Lower leg skin (tissue), 4 donors: Measurements from ENCODE around the gene ANAPC10. TPM values are rescaled to one million over a fixed set of nuclear protein-coding genes. Genes with fewer than 3 reads are reported as not detected.
"Not testable (repeated sequence)": the region's sequence is repeated elsewhere in the genome, so short reads cannot be mapped to it uniquely, and the experiment has no call there.

Experiments
- DNase-seq, 2 donors: peaks; one replicate each; pipeline ENCODE4 v3.0.0-alpha.2; 2019; ENCODE audit warnings: low spot score in 2 of 2
- H3K4me3 ChIP-seq: fragments of 200-600 bp; sonication (generic); 2 replicates; pipeline ENCODE4 v1.5.1; 2017; ENCODE audit warnings: mild to moderate bottlenecking, low read depth; ENCODE audit not compliant: poor library complexity, severe bottlenecking
- CTCF ChIP-seq, 3 donors: fragments of 450-650 bp; IDR thresholded peaks; one replicate each; pipeline ENCODE4 v1.5.1; 2016; ENCODE audit warnings: antibody characterized with exemption in 3 of 3, mild to moderate bottlenecking in 3 of 3, moderate library complexity in 2 of 3
- POLR2A ChIP-seq, 2 donors: fragments of 450-650 bp; IDR thresholded peaks; one replicate each; pipeline ENCODE4 v1.6.1; 2016 to 2017; ENCODE audit warnings: antibody characterized with exemption in 2 of 2, mild to moderate bottlenecking in 1 of 2, moderate library complexity in 1 of 2
- WGBS, 2 donors: methylation state at CpG; one replicate each; pipeline ENCODE4 v1.1.5; 2018; 5-methylcytosine and 5-hydroxymethylcytosine counted together
- intact Hi-C: fragments of 100-400 bp; cut with DNase I; formaldehyde crosslinking; loops from one replicate; pipeline ENCODE4 v1.15.0; 2023; ENCODE audit warnings: low total_unique reads
- total RNA-seq, 4 donors: library from RNA; depleted of rRNA; stranded (reverse); fragments of >200 nt; gene quantifications; one replicate each; pipeline ENCODE4 v1.1.0, GENCODE V29; 2016

ANAPC10 gene
- total RNA-seq: 10 to 100 TPM; 18.4 to 26.4 (median 20.2) TPM

- intact Hi-C loops: no loop called here
- DNase-seq: peak; percentile 96 to 99
- TF ChIP-seq CTCF (IDR thresholded peaks at IDR 0.05) (no peak), POLR2A (IDR thresholded peaks at IDR 0.05) (no peak)
- peak within 1 kb of the TSS; percentile 76 for H3K4me3 ChIP-seq
- 0 to 1% methylated on average over 50 to 67 of the region's 67 CpGs for WGBS, 2 donors
These were observed at the start of gene ANAPC10, which contains the start of gene ABCE1 for GRCh38 chr4:145097821-145098674. TSS of gene ANAPC10 (minus strand) at chr4:145098196. CDS start at chr4:145096099, 2,097 bp downstream. TSS of gene ABCE1 (plus strand) at chr4:145098311. CDS start at chr4:145104413, 6,102 bp downstream.

- 38 to 53% methylated on average over 1 of the region's 1 CpG for WGBS, 2 donors
- intact Hi-C loops, DNase-seq, H3K4me3 ChIP-seq: not testable (repeated sequence)
These were observed 38.2 kb upstream of the ANAPC10 start for GRCh38 chr4:145136219-145136618.

- WGBS, 2 donors: 65 to 72% methylated on average over 5 of the region's 5 CpGs
- intact Hi-C loops: no loop called here
These were observed 34.6 kb upstream of the ANAPC10 start for GRCh38 chr4:145132511-145133098.

GRCh38 chr4:145131848-145132247, 33.9 kb upstream of the ANAPC10 start:
- 93 to 95% methylated on average over 12 of the region's 12 CpGs for WGBS, 2 donors
- TF ChIP-seq POLR2A (IDR thresholded peaks at IDR 0.05) (no peak), CTCF (IDR thresholded peaks at IDR 0.05) (no peak)

More at GRCh38 chr4:145132511-145133098, 34.6 kb upstream of the ANAPC10 start:
- no peak overlapping the region for H3K4me3 ChIP-seq
- no peak for DNase-seq
- TF ChIP-seq POLR2A (IDR thresholded peaks at IDR 0.05): no peak
- no peak for TF ChIP-seq CTCF (IDR thresholded peaks at IDR 0.05)

GRCh38 chr4:145130788-145131399, 32.9 kb upstream of the ANAPC10 start:
- no peak for DNase-seq
- WGBS, 2 donors: 32 to 56% methylated on average over 2 of the region's 2 CpGs
- intact Hi-C loops: no loop called here
- TF ChIP-seq POLR2A (IDR thresholded peaks at IDR 0.05) (no peak), CTCF (IDR thresholded peaks at IDR 0.05) (no peak)
- no peak overlapping the region for H3K4me3 ChIP-seq

More at GRCh38 chr4:145131848-145132247, 33.9 kb upstream of the ANAPC10 start:
- H3K4me3 ChIP-seq: no peak overlapping the region
- intact Hi-C loops: no loop called here
- no peak for DNase-seq

GRCh38 chr4:145130130-145130529, 32.1 kb upstream of the ANAPC10 start:
- intact Hi-C loops: no loop called here
- TF ChIP-seq CTCF (IDR thresholded peaks at IDR 0.05): no peak
- TF ChIP-seq POLR2A (IDR thresholded peaks at IDR 0.05): no peak
- H3K4me3 ChIP-seq: no peak overlapping the region
- no peak for DNase-seq
